ENCODE data around the gene CYP26A1. TPM values are rescaled to one million over a fixed set of nuclear protein-coding genes. Genes with fewer than 3 reads are reported as not detected.

Gene CYP26A1, protein sequence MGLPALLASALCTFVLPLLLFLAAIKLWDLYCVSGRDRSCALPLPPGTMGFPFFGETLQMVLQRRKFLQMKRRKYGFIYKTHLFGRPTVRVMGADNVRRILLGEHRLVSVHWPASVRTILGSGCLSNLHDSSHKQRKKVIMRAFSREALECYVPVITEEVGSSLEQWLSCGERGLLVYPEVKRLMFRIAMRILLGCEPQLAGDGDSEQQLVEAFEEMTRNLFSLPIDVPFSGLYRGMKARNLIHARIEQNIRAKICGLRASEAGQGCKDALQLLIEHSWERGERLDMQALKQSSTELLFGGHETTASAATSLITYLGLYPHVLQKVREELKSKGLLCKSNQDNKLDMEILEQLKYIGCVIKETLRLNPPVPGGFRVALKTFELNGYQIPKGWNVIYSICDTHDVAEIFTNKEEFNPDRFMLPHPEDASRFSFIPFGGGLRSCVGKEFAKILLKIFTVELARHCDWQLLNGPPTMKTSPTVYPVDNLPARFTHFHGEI
- total RNA-seq (2021; ENCODE audit: unreplicated experiment): 0.17 TPM
- 0.06 and 0.12 TPM in 2 replicates for polyA plus RNA-seq (2012)
- Bru-seq, nascent RNA: percentile 20 among the genes with signal in this experiment
- percentile 19 among the genes with signal in this experiment for BruChase-seq, experiment 1, labeled RNA remaining after a 6-hour chase
- BruChase-seq, experiment 2, labeled RNA remaining after a 2-hour chase: percentile 22 among the genes with signal in this experiment
- long read RNA-seq, partial matches to known transcripts: 0 of 3 reads
- long read RNA-seq, other reads (novel, unspliced or antisense): 1 of 3 reads

DNA sequence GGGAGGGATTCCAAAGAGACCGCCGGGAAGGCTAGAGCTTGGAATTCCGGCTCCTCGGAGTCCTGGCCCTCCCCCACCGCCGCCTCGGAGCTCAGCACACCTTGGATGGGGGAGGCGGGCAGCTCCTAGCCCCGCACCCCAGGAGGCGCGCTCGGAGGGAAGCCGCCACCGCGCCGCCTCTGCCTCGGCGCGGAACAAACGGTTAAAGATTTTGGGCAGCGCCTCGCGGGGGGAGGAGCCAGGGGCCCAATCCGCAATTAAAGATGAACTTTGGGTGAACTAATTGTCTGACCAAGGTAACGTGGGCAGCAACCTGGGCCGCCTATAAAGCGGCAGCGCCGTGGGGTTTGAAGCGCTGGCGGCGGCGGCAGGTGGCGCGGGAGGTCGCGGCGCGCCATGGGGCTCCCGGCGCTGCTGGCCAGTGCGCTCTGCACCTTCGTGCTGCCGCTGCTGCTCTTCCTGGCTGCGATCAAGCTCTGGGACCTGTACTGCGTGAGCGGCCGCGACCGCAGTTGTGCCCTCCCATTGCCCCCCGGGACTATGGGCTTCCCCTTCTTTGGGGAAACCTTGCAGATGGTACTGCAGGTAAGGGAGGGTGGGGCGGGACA, at the start of gene CYP26A1:
CYP26A1 (plus strand) TSS at position 355 of the 608 bp plus-strand sequence; CDS start at position 397, 42 bp downstream.
- no peaks in the 10 kb centered on the region for H3K9me3 ChIP-seq (ENCODE audit: control insufficient read depth in 1 of 2, insufficient read depth in 1 of 2, low read depth in 1 of 2, low read length in 2 of 2)
- no peaks in the 10 kb centered on the region for H3K36me3 ChIP-seq (ENCODE audit: control insufficient read depth in 1 of 2, insufficient read depth in 2 of 2, low read length in 2 of 2)
- H3K79me2 ChIP-seq (ENCODE audit: insufficient read depth, low read length): no peaks in the 10 kb centered on the region
- peaks cover 8 to 13% of the 10 kb centered on the region in 2 experiments; a peak in 2 of 4 replicates for H3K4me1 ChIP-seq (ENCODE audit: control insufficient read depth in 1 of 2, insufficient read depth in 2 of 2, low read length in 2 of 2)
- peak within 1 kb of the TSS; percentile 31; the same call in 1 of the 2 replicates for H3K9ac ChIP-seq (ENCODE audit: low read length)
- H2AFZ ChIP-seq (ENCODE audit: low read depth, low read length, poor library complexity, severe bottlenecking): no peak within 1 kb of the TSS
- intact Hi-C loops (cut with micrococcal nuclease): loop anchor here (10.0 kb wide), 1 partner anchor 189 kb away; no protein-coding TSS in a partner anchor
- H3K9me2 ChIP-seq (ENCODE audit: insufficient read depth): no peaks in the 10 kb centered on the region
- DNase-seq (ENCODE audit: low read depth, low spot score) (no peak), ATAC-seq (peak; percentile 84)
- POLR2A ChIA-PET: no interaction called here
- H3K4me2 ChIP-seq (ENCODE audit: low read length): peak within 1 kb of the TSS; percentile 75
- H3K4me3 ChIP-seq (replicated peaks in 1 of 2; ENCODE audit: low read depth in 1 of 2, low read length in 2 of 2): peak within 1 kb of the TSS; percentile 42 to 60
- H3K27ac ChIP-seq (ENCODE audit: low read depth, low read length): no peak within 1 kb of the TSS
- H3K27me3 ChIP-seq (ENCODE audit: insufficient read depth, low read length): no peaks in the 10 kb centered on the region
- CTCF ChIA-PET: interaction anchor here (1.4 kb wide), 1 partner anchor 67 kb away, joined by 3 read pairs; no protein-coding TSS in a partner anchor
- no peaks in the 10 kb centered on the region for H4K20me1 ChIP-seq (ENCODE audit: insufficient read depth)
- no peak for TF ChIP-seq CBX3 (IDR thresholded peaks at IDR 0.05; ENCODE audit: low read depth)
- TF ChIP-seq, protein P1, sequence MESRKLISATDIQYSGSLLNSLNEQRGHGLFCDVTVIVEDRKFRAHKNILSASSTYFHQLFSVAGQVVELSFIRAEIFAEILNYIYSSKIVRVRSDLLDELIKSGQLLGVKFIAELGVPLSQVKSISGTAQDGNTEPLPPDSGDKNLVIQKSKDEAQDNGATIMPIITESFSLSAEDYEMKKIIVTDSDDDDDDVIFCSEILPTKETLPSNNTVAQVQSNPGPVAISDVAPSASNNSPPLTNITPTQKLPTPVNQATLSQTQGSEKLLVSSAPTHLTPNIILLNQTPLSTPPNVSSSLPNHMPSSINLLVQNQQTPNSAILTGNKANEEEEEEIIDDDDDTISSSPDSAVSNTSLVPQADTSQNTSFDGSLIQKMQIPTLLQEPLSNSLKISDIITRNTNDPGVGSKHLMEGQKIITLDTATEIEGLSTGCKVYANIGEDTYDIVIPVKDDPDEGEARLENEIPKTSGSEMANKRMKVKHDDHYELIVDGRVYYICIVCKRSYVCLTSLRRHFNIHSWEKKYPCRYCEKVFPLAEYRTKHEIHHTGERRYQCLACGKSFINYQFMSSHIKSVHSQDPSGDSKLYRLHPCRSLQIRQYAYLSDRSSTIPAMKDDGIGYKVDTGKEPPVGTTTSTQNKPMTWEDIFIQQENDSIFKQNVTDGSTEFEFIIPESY (IDR thresholded peaks at IDR 0.05; ENCODE audit: extremely low read depth, insufficient replicate concordance, low read length): no peak
- TF ChIP-seq FOSL1 (IDR thresholded peaks at IDR 0.05; ENCODE audit: low read depth): no peak
- TF ChIP-seq TCF7L2 (IDR thresholded peaks at IDR 0.05; ENCODE audit: borderline replicate concordance, extremely low read depth, insufficient read depth, insufficient read length): peak; percentile 54
- TF ChIP-seq JUND (IDR thresholded peaks at IDR 0.05): no peak
- no peak for TF ChIP-seq POLR2A (IDR thresholded peaks at IDR 0.05; ENCODE audit: borderline replicate concordance, extremely low read depth, insufficient read depth, insufficient read length)
- peak; percentile 21; the same call in 1 of the 2 replicates for TF ChIP-seq RAD21 (IDR thresholded peaks at IDR 0.05; ENCODE audit: low read depth)
- BruUV-seq (replicated peaks): no TSS peak
- RAD21 ChIA-PET (ENCODE audit: low non-redundant PET in 1 of 2, low total read pairs in 2 of 2, uncharacterized antibody in 2 of 2, unreplicated experiment in 2 of 2): interaction anchor here in 1 of 2 experiments (0.5 kb wide), 1 partner anchor 155 kb away, joined by 3 read pairs; no protein-coding TSS in a partner anchor
